IPS-11a (cell line): ENCODE measurements around the gene AQP5.
"Not testable (repeated sequence)": the region's sequence is repeated elsewhere in the genome, so short reads cannot be mapped to it uniquely, and the experiment has no call there.

Source experiments
- H3K4me3 ChIP-seq: one replicate; pipeline ENCODE4 v1.5.1; 2013; ENCODE audit warnings: low read depth, low read length, control low read depth

AQP5 gene

GRCh38 chr12:49979016-49979586, 17.4 kb downstream of the AQP5 start:
- H3K4me3 ChIP-seq = no peak overlapping the region

- H3K4me3 ChIP-seq = no peak overlapping the region
Observed at GRCh38 chr12:49979791-49980190, 18.1 kb downstream of the AQP5 start.

GRCh38 chr12:49980501-49981349, 19.1 kb downstream of the AQP5 start:
- no peak overlapping the region for H3K4me3 ChIP-seq

GRCh38 chr12:49982246-49983087, 20.8 kb downstream of the AQP5 start:
- no peak overlapping the region for H3K4me3 ChIP-seq

GRCh38 chr12:49983892-49984291, 22.2 kb downstream of the AQP5 start:
- no peak overlapping the region for H3K4me3 ChIP-seq

GRCh38 chr12:49984476-49985359, 23.0 kb downstream of the AQP5 start:
- H3K4me3 ChIP-seq = no peak overlapping the region

GRCh38 chr12:49985981-49986380, 24.3 kb downstream of the AQP5 start:
- no peak overlapping the region for H3K4me3 ChIP-seq

- H3K4me3 ChIP-seq = not testable (repeated sequence)
Observed at GRCh38 chr12:49986476-49986875, 24.8 kb downstream of the AQP5 start.

- H3K4me3 ChIP-seq = no peak overlapping the region
Observed at GRCh38 chr12:49987625-49988303, 26.1 kb downstream of the AQP5 start.

- H3K4me3 ChIP-seq = not testable (repeated sequence)
Observed at GRCh38 chr12:49989400-49989799, 27.7 kb downstream of the AQP5 start.

- no peak overlapping the region for H3K4me3 ChIP-seq
Observed at GRCh38 chr12:49990273-49990672, 28.6 kb downstream of the AQP5 start.

GRCh38 chr12:49998453-49998852, 36.8 kb downstream of the AQP5 start:
- H3K4me3 ChIP-seq = no peak overlapping the region

GRCh38 chr12:50003595-50003994, 41.9 kb downstream of the AQP5 start:
- H3K4me3 ChIP-seq = no peak overlapping the region

GRCh38 chr12:50004696-50005095, 43.0 kb downstream of the AQP5 start:
- H3K4me3 ChIP-seq = no peak overlapping the region

GRCh38 chr12:50005175-50005574, 43.5 kb downstream of the AQP5 start:
- no peak overlapping the region for H3K4me3 ChIP-seq

GRCh38 chr12:50006280-50006679, 44.6 kb downstream of the AQP5 start:
- H3K4me3 ChIP-seq = no peak overlapping the region

GRCh38 chr12:50006754-50007442, 45.2 kb downstream of the AQP5 start:
- H3K4me3 ChIP-seq = no peak overlapping the region

- no peak overlapping the region for H3K4me3 ChIP-seq
Observed at GRCh38 chr12:50013361-50014147, 51.9 kb downstream of the AQP5 start.

- H3K4me3 ChIP-seq = no peak overlapping the region
Observed at GRCh38 chr12:50014342-50014741, 52.7 kb downstream of the AQP5 start.
